GM12864 (cell line): Measurements from ENCODE around the gene DAB2.

Source experiments
- DNase-seq: peaks from one replicate; pipeline ENCODE4 v3.0.0-alpha.2; 2011; ENCODE audit warnings: low read depth
- H3K4me3 ChIP-seq: 2 replicates; pipeline ENCODE4 v1.5.1; 2011; ENCODE audit warnings: mild to moderate bottlenecking, low read depth, low read length, control low read depth
- TF ChIP-seq, protein P1 (sequence below): IDR thresholded peaks from 2 replicates; pipeline ENCODE4 v1.5.1; 2011; ENCODE audit warnings: low read depth, mild to moderate bottlenecking, moderate library complexity, low read length, control low read depth, inconsistent platforms; ENCODE audit errors: missing control alignments

Gene DAB2

DNA sequence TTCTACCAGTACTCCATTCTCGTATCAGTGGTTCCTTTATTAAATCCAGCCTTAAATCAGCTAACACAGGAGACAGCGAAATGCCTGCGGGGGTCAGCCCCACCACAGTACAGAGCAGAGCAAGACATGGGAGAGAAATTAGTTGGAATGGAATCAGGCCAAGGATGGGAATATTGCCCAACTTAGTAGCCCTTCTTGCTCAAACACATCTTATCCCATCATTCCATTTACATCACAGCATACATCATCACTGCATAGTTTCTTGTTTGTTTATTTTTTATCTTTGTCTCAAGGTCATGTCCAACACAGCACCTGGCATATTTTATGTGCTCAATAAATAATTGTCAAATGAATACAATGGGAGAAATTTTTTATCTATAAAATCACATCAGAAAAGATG, 34.3 kb upstream of the DAB2 start:
- no peak overlapping the region for H3K4me3 ChIP-seq
- TF ChIP-seq, protein P1, sequence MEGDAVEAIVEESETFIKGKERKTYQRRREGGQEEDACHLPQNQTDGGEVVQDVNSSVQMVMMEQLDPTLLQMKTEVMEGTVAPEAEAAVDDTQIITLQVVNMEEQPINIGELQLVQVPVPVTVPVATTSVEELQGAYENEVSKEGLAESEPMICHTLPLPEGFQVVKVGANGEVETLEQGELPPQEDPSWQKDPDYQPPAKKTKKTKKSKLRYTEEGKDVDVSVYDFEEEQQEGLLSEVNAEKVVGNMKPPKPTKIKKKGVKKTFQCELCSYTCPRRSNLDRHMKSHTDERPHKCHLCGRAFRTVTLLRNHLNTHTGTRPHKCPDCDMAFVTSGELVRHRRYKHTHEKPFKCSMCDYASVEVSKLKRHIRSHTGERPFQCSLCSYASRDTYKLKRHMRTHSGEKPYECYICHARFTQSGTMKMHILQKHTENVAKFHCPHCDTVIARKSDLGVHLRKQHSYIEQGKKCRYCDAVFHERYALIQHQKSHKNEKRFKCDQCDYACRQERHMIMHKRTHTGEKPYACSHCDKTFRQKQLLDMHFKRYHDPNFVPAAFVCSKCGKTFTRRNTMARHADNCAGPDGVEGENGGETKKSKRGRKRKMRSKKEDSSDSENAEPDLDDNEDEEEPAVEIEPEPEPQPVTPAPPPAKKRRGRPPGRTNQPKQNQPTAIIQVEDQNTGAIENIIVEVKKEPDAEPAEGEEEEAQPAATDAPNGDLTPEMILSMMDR: no peak
- DNase-seq: no peak

DNA sequence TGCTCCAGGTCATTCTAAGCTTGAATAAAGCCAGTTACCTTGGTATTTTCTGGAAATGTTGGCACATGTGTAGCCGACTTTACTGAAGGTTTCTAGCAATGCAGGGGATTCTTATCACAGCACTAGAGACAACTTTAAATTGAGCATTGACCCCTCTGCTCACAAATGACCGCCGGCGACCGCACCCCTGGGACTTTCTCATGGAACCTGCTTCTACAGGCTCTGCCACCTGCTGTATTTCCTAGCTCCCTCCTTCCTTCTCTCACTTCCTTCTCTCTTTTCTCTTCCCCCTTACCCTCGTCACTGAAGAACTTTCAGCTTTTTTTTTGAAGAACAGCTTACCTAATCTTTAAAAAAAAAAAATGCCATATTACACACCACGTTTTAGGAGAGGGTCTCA, 30.9 kb upstream of the DAB2 start:
- TF ChIP-seq, protein P1: no peak
- DNase-seq: no peak
- H3K4me3 ChIP-seq: no peak overlapping the region

DNA sequence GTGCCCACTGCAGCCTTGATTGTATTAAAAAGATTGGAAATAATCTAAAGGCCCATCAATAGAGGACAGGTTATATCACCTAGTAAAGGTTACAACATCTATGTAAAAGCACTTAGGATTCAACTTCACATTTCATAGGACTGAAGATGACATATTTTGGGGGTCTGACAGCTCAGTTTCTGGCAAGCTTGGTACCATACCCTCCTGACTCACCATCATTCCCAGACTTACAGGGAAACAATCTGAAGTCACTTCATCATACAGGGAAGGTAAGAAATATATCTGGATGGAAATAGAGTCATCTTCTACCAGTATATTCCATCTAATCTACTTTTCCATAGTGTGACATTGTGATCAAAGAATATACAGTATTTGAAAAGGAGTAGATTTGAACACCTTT, 28.8 kb upstream of the DAB2 start:
- TF ChIP-seq, protein P1: no peak
- no peak for DNase-seq
- no peak overlapping the region for H3K4me3 ChIP-seq

DNA sequence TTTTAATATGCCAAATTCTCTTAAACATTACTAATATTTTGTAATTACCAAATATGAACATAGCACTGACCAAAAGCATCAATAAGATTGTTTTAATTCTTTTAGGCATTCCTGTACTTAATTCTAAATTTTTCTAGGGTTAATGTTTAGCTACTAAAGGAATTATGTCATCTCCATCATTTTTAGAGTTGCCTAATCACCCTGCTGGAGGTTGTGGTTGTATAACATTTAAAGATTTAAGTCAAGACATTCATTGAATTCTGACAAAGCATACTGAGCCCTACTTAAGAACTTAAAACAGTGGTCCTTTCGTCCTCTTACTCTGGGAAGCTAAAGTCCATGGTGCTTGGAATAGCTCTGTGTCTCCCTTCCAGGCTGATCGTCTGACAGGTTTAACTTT, 28.1 kb upstream of the DAB2 start:
- H3K4me3 ChIP-seq: no peak overlapping the region
- TF ChIP-seq, protein P1: no peak
- DNase-seq: no peak

DNA sequence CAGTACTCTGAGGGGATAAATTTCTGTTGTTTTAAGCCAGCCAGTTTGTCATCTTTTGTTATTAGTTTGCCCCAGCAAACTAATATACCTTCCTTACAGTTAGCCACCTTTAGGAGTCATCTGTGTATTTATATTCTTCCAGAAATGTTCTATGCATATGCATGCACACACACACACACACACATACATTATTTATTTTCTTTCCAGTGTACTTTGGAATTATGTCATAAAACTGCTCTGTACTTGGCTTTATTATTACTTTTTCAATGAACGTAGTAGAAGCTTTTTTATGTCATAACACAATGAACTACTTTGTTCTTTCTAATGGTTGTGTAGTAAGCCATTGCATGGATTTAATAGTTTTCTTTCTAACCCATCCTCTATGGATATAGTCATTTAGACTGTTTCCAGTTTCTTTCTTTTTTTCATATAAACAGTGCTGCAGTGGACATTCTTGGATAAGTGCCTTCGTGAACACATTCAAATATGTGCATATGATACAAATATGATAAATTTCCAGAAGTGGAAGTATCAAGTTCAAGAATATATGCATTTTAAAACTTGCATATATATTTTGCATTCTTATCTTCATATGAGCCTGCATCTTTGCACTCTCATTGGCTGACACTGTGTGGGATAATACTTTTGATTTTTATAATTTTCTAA, 26.6 kb upstream of the DAB2 start:
- no peak overlapping the region for H3K4me3 ChIP-seq
- TF ChIP-seq, protein P1: no peak
- DNase-seq: no peak

DNA sequence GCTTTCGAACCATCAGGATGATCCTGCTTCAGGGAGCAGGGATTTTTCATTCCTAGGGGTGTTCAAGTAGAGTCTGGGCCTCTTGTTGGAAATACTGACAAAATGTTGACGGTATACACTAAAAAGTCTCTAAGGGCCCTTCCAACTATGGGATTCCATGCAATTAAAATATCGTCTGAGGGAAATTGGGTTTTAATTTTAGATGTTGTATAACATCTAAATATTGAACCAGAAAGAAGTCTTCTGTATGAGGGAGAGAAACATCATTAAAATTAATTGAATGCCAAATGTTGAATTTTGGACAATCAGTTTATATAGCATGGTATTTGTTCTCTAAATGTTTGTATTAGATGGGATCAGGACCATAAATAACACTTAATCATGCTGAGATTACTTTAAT, 25.7 kb upstream of the DAB2 start:
- TF ChIP-seq, protein P1: no peak
- no peak for DNase-seq
- H3K4me3 ChIP-seq: no peak overlapping the region

DNA sequence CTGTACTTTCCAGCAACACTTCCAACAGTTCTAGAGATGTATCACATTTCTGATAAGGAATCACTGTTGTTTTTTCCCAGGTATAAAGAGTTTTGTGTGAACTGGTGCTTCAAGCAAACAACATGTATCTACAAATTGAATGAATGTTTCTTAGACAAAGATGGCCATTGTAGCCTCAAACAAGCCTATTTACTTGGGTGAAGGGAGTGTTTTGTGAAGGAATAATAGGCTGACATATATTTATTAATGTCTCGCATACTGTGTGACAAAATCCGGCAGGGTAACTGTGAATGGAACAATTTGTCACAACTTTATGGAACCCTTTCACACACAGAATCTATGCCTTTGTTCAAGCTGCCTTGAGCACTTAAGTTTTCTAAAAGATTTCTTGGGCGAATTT, 24.8 kb upstream of the DAB2 start:
- TF ChIP-seq, protein P1: no peak
- no peak for DNase-seq
- H3K4me3 ChIP-seq: no peak overlapping the region
